ENCODE data around the gene MIP.
A peak's percentile ranks its signal among the peaks of the same experiment; 100 is the strongest.
"Not testable (repeated sequence)": the region's sequence is repeated elsewhere in the genome, so short reads cannot be mapped to it uniquely, and the experiment has no call there.

Gene MIP

GRCh38 chr12:56462565-56462964, 8.1 kb upstream of the MIP start:
- no peak for DNase-seq

GRCh38 chr12:56461235-56462159, 7.0 kb upstream of the MIP start:
- DNase-seq = no peak

- no peak for DNase-seq
These were observed 3.4 kb upstream of the MIP start for GRCh38 chr12:56457817-56458216.

- no peak for DNase-seq
These were observed 3.3 kb downstream of the MIP start for GRCh38 chr12:56451147-56451546.

- no peak for DNase-seq
These were observed 4.2 kb downstream of the MIP start for GRCh38 chr12:56450241-56450640.

GRCh38 chr12:56449622-56449984, 4.9 kb downstream of the MIP start:
- no peak for DNase-seq

- peak; percentile 72 for DNase-seq
These were observed 5.4 kb downstream of the MIP start, which contains the start of gene TIMELESS for GRCh38 chr12:56448860-56449621. TSS of gene TIMELESS (minus strand) at chr12:56449426. CDS start at chr12:56434170, 15,256 bp downstream.

- DNase-seq = not testable (repeated sequence)
These were observed 11.2 kb downstream of the MIP start for GRCh38 chr12:56443208-56443607.

- no peak for DNase-seq
These were observed 16.9 kb downstream of the MIP start for GRCh38 chr12:56437430-56438176.

GRCh38 chr12:56434828-56435227, 19.6 kb downstream of the MIP start:
- DNase-seq = no peak

- DNase-seq = no peak
These were observed 22.6 kb downstream of the MIP start for GRCh38 chr12:56431850-56432249.

GRCh38 chr12:56431288-56431687, 23.2 kb downstream of the MIP start:
- DNase-seq = no peak

- DNase-seq = no peak
These were observed 28.5 kb downstream of the MIP start for GRCh38 chr12:56425940-56426438.

GRCh38 chr12:56425193-56425592, 29.3 kb downstream of the MIP start:
- DNase-seq = no peak

GRCh38 chr12:56420411-56420810, 34.0 kb downstream of the MIP start:
- no peak for DNase-seq

- DNase-seq = no peak
These were observed 36.7 kb downstream of the MIP start for GRCh38 chr12:56417739-56418138.

- no peak for DNase-seq
These were observed 40.1 kb downstream of the MIP start for GRCh38 chr12:56414401-56414800.

- DNase-seq = no peak
These were observed 41.1 kb downstream of the MIP start for GRCh38 chr12:56413392-56413791.

GRCh38 chr12:56411781-56412639, 42.4 kb downstream of the MIP start:
- no peak for DNase-seq

- no peak for DNase-seq
These were observed 43.7 kb downstream of the MIP start for GRCh38 chr12:56410768-56411167.

- no peak for DNase-seq
These were observed 45.5 kb downstream of the MIP start for GRCh38 chr12:56408799-56409417.

GRCh38 chr12:56404227-56404626, 50.2 kb downstream of the MIP start:
- DNase-seq = not testable (repeated sequence)

Data from activated T-cell treated with anti-CD3 and anti-CD28 coated beads for 4 hours (primary cell).